Measurements from ENCODE around the gene CACNA1A.

DNA sequence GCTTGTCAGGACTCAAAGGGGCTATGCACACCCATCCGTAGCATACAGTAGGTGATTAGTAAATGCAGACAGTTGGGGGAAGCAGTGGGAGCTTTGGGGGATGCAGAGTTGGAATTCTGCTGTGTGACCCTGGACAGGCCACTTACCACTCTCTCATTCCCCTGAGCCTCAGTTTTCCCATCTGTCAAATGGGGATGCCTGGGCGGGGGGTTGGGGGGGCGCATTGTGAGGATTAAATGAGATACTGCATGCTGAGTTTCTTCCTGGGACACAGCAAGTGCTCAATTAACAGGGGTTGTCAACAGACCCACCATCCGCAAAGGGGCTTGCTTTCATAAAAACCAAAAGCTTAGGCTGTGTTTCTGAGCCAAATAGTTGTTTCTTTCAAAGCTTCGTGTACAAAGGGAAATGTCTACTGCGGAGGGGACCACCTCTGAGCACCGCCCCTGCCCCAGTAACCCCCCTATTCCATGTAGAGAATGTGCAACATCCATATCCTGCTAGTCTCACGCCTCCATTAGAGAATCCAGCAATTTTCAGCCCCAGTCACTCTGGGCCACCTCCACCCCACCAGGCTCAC lies 223.7 kb downstream of the CACNA1A start:
- TF ChIP-seq POLR2A (IDR thresholded peaks at IDR 0.05; ENCODE audit: low read depth, low read length) = no peak
- no peak for TF ChIP-seq POLR2AphosphoS5 (IDR thresholded peaks at IDR 0.05; ENCODE audit: low read depth, low read length)
- no peak for TF ChIP-seq TAF1 (IDR thresholded peaks at IDR 0.05; ENCODE audit: borderline replicate concordance, low read depth, low read length)
